Measurements from ENCODE around the gene FAM43B.

The FAM43B gene

DNA sequence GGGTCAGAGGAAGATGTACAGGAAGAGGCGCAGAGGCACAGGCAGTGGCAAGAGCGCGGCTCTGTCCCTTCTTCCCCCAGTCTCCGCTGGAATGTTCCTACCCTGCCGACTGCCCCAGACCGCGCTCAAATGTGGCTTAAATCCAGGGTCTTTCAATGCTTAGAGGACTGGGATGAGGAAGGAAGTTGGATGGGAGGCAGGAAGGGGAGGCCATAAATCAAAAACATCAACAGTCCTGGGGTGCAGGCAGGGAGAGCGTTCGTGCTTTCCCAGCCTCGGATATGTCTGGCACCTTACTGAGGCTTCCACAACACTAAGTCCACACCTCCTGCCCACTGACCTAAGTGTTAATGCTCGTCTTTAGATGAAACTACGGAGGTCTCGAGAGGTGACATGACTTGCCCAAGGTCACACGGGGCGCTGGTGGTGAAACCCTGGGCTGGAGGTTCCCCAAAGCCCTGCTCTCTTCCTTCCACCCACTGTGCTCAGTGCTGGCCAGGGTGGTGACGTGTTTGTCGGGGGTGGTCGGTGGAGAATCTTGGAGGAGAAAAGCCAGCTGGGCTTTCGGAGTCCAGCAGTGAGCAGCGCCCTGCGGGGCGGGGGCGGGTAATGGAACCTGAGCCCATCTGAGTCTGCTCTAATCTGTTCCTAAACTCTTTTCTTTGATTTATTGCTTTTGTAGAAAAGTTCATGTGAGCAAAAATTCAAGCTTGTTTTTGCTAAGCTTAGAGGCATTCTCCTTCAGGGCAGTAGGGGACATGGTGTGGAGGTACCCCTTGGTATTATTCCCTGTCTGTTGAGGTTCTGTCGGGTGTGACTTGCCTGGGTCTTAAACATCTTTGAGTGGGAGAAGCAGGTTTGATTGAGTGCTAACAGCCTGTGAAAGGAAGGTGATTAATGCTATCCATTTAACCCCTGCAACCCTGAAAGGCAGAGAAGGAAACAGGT lies 37.2 kb downstream of the FAM43B start:
- Histone ChIP-seq H3K36me3 (ENCODE audit: control insufficient read depth, insufficient read depth, low read length) (no peaks in the 10 kb centered on the region), H3K4me1 (ENCODE audit: control insufficient read depth, insufficient read depth, low read length, poor library complexity, severe bottlenecking) (no peaks in the 10 kb centered on the region), H3K27ac (ENCODE audit: insufficient read depth, low read length, poor library complexity, severe bottlenecking) (no peak overlapping the region), H3K9me3 (ENCODE audit: control insufficient read depth, low read length) (no peaks in the 10 kb centered on the region), H3K27me3 (replicated peaks; ENCODE audit: control insufficient read depth, insufficient read depth, low read length, poor library complexity, severe bottlenecking) (peaks cover 8% of the 10 kb centered on the region), H3K4me3 (ENCODE audit: insufficient read depth, low read depth, low read length, poor library complexity, severe bottlenecking) (no peak overlapping the region)
- no peak for DNase-seq

DNA sequence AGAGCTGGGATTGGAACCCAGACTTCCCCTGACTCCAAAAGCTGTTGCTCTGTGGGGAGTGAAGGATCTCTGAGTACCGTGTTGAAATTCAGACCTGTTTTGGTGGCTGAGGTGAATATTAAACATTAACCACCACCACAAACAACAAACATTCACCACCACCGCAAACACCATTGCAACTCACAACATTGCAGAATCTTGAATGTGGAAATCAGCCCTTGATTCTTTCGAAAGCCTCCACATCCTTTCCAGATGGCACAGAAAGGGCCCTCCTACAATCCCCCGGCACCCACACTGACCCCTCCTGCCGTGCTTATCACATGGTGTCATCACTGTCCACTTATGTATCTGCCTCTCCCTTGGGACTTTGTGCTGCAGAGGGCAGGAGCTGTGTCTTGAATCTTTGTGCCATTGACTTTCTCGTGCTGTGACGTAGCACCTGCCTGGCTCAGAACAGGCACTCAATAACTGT lies 38.0 kb downstream of the FAM43B start:
- DNase-seq = no peak
- H3K4me3 ChIP-seq (ENCODE audit: insufficient read depth, low read depth, low read length, poor library complexity, severe bottlenecking) = no peak overlapping the region
- no peaks in the 10 kb centered on the region for H3K9me3 ChIP-seq (ENCODE audit: control insufficient read depth, low read length)
- no peak overlapping the region for H3K27ac ChIP-seq (ENCODE audit: insufficient read depth, low read length, poor library complexity, severe bottlenecking)
- H3K4me1 ChIP-seq (ENCODE audit: control insufficient read depth, insufficient read depth, low read length, poor library complexity, severe bottlenecking) = no peaks in the 10 kb centered on the region
- H3K36me3 ChIP-seq (ENCODE audit: control insufficient read depth, insufficient read depth, low read length) = no peaks in the 10 kb centered on the region
- peaks cover 8% of the 10 kb centered on the region for H3K27me3 ChIP-seq (replicated peaks; ENCODE audit: control insufficient read depth, insufficient read depth, low read length, poor library complexity, severe bottlenecking)

DNA sequence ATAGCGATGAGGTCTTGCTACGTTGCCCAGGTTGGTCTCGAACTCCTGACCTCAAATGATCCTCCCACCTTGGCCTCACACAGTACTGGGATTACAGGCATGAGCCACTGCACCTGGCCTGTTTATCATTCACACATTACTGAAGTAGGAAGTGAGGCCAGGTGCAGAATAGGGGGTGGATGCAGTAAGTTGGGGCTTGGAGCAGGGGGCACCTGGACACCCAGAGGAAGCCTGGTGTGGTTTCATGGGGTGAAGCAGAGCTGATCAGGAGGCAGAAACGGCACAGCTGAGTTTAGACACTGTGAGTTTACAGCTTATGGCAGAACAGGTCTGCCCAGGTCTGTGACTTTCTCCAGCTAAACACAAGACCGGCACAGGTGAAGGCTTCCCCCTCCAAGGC lies 41.4 kb downstream of the FAM43B start:
- no peak overlapping the region for H3K4me3 ChIP-seq (ENCODE audit: insufficient read depth, low read depth, low read length, poor library complexity, severe bottlenecking)
- H3K27ac ChIP-seq (ENCODE audit: insufficient read depth, low read length, poor library complexity, severe bottlenecking) = no peak overlapping the region
- DNase-seq = no peak
- peaks cover 8% of the 10 kb centered on the region for H3K27me3 ChIP-seq (replicated peaks; ENCODE audit: control insufficient read depth, insufficient read depth, low read length, poor library complexity, severe bottlenecking)
- H3K4me1 ChIP-seq (ENCODE audit: control insufficient read depth, insufficient read depth, low read length, poor library complexity, severe bottlenecking) = no peaks in the 10 kb centered on the region
- H3K9me3 ChIP-seq (ENCODE audit: control insufficient read depth, low read length) = no peaks in the 10 kb centered on the region
- H3K36me3 ChIP-seq (ENCODE audit: control insufficient read depth, insufficient read depth, low read length) = no peaks in the 10 kb centered on the region

DNA sequence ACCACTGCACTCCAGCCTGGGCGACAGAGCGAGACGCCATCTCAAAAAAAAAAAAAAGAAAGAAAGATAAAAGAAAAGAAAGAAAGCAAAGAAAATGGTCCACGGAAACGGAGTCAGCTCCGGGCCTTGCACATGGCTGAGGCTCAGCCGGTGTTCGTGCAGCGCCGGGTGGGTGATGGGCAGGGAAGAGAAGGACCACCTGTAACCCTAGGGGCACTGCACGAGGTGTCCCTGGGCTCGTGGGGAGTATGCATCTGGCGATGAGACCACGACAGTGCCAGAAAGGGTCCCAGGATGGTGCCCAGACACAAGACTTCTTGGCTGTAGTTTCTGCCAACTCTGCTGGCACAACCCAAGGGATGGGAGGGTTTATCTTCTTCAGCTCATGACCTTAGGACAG lies 42.4 kb downstream of the FAM43B start:
- Histone ChIP-seq H3K9me3 (ENCODE audit: control insufficient read depth, low read length) (no peaks in the 10 kb centered on the region), H3K27me3 (replicated peaks; ENCODE audit: control insufficient read depth, insufficient read depth, low read length, poor library complexity, severe bottlenecking) (peaks cover 3% of the 10 kb centered on the region), H3K4me1 (ENCODE audit: control insufficient read depth, insufficient read depth, low read length, poor library complexity, severe bottlenecking) (no peaks in the 10 kb centered on the region), H3K4me3 (ENCODE audit: insufficient read depth, low read depth, low read length, poor library complexity, severe bottlenecking) (no peak overlapping the region), H3K36me3 (ENCODE audit: control insufficient read depth, insufficient read depth, low read length) (no peaks in the 10 kb centered on the region), H3K27ac (ENCODE audit: insufficient read depth, low read length, poor library complexity, severe bottlenecking) (no peak overlapping the region)
- DNase-seq = no peak

DNA sequence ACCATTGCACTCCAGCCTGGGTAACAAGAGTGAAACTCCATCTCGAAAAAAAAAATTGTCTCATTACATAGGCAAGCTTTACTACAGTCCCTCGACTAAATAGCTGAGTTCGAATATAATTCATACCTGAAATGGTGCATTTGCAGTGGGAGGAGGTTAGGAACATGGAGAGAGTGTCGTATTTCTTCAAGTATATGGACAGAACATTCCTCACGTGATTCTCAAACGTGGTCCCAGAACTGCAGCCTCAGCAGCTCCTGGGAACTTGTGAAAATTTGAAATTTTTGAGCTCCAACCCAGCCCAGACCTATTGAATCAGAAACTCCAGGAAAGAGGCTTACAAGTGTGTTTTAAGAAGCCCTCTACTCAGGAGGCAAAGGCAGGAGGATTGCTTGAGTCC lies 43.7 kb downstream of the FAM43B start:
- H3K36me3 ChIP-seq (ENCODE audit: control insufficient read depth, insufficient read depth, low read length) = no peaks in the 10 kb centered on the region
- H3K4me3 ChIP-seq (ENCODE audit: insufficient read depth, low read depth, low read length, poor library complexity, severe bottlenecking) = no peak overlapping the region
- H3K27ac ChIP-seq (ENCODE audit: insufficient read depth, low read length, poor library complexity, severe bottlenecking) = no peak overlapping the region
- H3K27me3 ChIP-seq (replicated peaks; ENCODE audit: control insufficient read depth, insufficient read depth, low read length, poor library complexity, severe bottlenecking) = no peaks in the 10 kb centered on the region
- H3K9me3 ChIP-seq (ENCODE audit: control insufficient read depth, low read length) = no peaks in the 10 kb centered on the region
- no peak for DNase-seq
- H3K4me1 ChIP-seq (ENCODE audit: control insufficient read depth, insufficient read depth, low read length, poor library complexity, severe bottlenecking) = no peaks in the 10 kb centered on the region

DNA sequence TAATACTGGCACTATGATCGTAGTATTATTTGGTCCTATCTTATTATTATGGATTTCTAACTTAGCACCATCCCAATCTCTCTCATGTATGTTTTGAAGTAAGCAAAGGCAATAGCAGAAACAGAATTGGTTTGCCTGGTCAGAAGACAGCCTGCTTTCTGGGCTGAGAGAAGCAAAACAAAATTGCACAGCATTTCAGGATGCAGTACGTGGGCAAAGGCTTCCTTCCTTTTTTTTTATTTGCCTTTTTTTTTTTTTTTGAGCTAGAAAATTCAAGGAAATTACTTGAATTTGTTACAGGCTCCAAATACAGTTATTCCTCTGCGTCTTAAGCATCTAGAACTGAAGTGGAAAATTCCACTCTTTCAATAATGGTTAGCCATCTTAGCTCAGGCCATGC lies 45.3 kb downstream of the FAM43B start:
- Histone ChIP-seq H3K27me3 (replicated peaks; ENCODE audit: control insufficient read depth, insufficient read depth, low read length, poor library complexity, severe bottlenecking) (no peaks in the 10 kb centered on the region), H3K36me3 (ENCODE audit: control insufficient read depth, insufficient read depth, low read length) (no peaks in the 10 kb centered on the region), H3K4me3 (ENCODE audit: insufficient read depth, low read depth, low read length, poor library complexity, severe bottlenecking) (no peak overlapping the region), H3K9me3 (ENCODE audit: control insufficient read depth, low read length) (no peaks in the 10 kb centered on the region), H3K27ac (ENCODE audit: insufficient read depth, low read length, poor library complexity, severe bottlenecking) (no peak overlapping the region), H3K4me1 (ENCODE audit: control insufficient read depth, insufficient read depth, low read length, poor library complexity, severe bottlenecking) (no peaks in the 10 kb centered on the region)
- no peak for DNase-seq

DNA sequence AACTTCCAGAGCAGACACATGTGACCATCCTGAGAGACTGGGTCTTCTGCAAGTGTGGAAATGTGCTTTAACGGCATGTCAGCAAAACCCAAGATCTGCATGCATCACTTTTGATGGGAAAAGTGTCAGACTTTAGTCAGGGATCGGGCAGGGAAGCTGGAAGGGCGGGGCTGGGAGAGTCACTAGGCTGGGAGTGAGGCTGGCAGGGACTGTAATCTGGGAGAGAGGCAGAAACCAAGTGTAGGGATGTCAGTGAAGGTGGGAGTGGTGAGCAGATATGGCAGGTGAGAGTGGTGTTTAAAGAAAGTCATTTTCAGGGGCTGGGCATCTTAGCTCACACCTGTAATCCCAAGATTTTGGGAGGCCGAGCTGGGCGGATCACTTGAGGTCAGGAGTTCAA lies 47.8 kb downstream of the FAM43B start:
- H3K4me1 ChIP-seq (ENCODE audit: control insufficient read depth, insufficient read depth, low read length, poor library complexity, severe bottlenecking) = no peaks in the 10 kb centered on the region
- no peak overlapping the region for H3K4me3 ChIP-seq (ENCODE audit: insufficient read depth, low read depth, low read length, poor library complexity, severe bottlenecking)
- no peaks in the 10 kb centered on the region for H3K36me3 ChIP-seq (ENCODE audit: control insufficient read depth, insufficient read depth, low read length)
- no peak for DNase-seq
- no peak overlapping the region for H3K27ac ChIP-seq (ENCODE audit: insufficient read depth, low read length, poor library complexity, severe bottlenecking)
- no peaks in the 10 kb centered on the region for H3K9me3 ChIP-seq (ENCODE audit: control insufficient read depth, low read length)
- H3K27me3 ChIP-seq (replicated peaks; ENCODE audit: control insufficient read depth, insufficient read depth, low read length, poor library complexity, severe bottlenecking) = no peaks in the 10 kb centered on the region

DNA sequence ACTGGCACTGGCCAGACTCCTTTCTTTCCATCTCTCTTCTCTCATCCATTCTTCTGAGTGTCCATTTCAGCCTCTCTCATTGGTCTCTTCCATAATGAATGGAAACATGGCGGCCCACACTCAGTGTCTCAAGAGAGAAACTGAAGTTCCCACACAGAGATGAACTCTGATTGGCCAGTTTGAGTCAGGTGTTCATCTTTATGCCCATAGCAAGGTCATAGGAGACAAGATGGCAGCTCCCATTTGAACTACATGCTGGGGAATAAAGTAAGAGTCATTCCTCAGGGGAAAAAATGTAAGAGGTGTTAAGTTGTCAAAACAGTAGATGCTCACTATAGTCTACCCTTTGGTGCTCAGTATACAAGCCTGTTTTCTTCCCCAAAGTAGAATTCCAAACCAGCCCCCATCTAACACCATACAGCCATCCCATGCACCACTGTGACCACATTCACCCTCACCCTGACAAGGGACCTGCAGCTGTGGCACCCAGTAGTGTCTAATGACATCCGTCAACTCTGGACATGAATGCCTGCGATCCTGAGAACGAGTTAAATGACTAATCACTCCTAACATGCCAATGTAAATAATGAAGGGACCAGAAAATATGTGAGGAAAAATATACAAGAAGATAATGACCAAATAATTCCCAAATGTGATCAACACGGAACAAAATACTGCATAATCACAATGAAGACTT lies 48.9 kb downstream of the FAM43B start:
- no peak for DNase-seq
- no peaks in the 10 kb centered on the region for H3K4me1 ChIP-seq (ENCODE audit: control insufficient read depth, insufficient read depth, low read length, poor library complexity, severe bottlenecking)

DNA sequence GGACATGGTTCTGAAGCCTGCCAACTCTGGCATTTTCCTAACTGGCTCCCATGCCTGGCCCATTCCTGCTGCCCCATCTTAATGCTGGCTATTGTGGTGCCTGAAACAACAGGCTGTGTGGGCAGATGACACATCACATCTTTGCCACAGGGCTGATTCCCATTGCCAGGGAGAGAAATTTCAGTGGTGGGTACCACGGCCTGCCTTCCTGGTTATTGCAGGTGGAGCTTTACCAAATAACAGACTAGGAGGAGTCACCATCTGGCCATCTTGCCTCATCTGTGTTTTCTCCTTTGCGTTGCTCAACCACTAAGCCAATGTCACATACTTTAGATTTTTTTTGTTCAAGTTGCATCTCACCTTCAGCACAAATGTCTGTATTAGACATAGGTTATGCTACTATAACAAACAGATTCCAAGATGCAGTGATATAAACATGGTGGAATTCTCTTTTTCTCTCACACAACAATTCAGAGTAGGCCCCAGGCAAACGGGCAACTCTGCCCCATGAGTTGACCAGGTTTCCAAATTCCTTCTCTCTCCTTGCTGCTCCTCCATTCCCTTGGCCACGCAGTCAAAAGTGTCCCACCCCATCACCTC lies 50.6 kb downstream of the FAM43B start:
- DNase-seq = no peak
- Histone ChIP-seq H3K4me3 (ENCODE audit: insufficient read depth, low read depth, low read length, poor library complexity, severe bottlenecking) (no peak overlapping the region), H3K9me3 (ENCODE audit: control insufficient read depth, low read length) (no peaks in the 10 kb centered on the region), H3K36me3 (ENCODE audit: control insufficient read depth, insufficient read depth, low read length) (no peaks in the 10 kb centered on the region), H3K4me1 (ENCODE audit: control insufficient read depth, insufficient read depth, low read length, poor library complexity, severe bottlenecking) (no peaks in the 10 kb centered on the region), H3K27me3 (replicated peaks; ENCODE audit: control insufficient read depth, insufficient read depth, low read length, poor library complexity, severe bottlenecking) (no peaks in the 10 kb centered on the region), H3K27ac (ENCODE audit: insufficient read depth, low read length, poor library complexity, severe bottlenecking) (no peak overlapping the region)

More for the DNA sequence above, 48.9 kb downstream of the FAM43B start:
- Histone ChIP-seq H3K36me3 (ENCODE audit: control insufficient read depth, insufficient read depth, low read length) (no peaks in the 10 kb centered on the region), H3K27ac (ENCODE audit: insufficient read depth, low read length, poor library complexity, severe bottlenecking) (no peak overlapping the region), H3K27me3 (replicated peaks; ENCODE audit: control insufficient read depth, insufficient read depth, low read length, poor library complexity, severe bottlenecking) (no peaks in the 10 kb centered on the region), H3K9me3 (ENCODE audit: control insufficient read depth, low read length) (no peaks in the 10 kb centered on the region), H3K4me3 (ENCODE audit: insufficient read depth, low read depth, low read length, poor library complexity, severe bottlenecking) (no peak overlapping the region)
